Renal pelvis (tissue), 4 donors: ENCODE data around the gene MBP. TPM values are rescaled to one million over a fixed set of nuclear protein-coding genes. Genes with fewer than 3 reads are reported as not detected.
"Not testable (repeated sequence)": the region's sequence is repeated elsewhere in the genome, so short reads cannot be mapped to it uniquely, and the experiment has no call there.

Experiments used
- DNase-seq: peaks from one replicate; pipeline ENCODE4 v3.0.0-alpha.2; 2013
- polyA plus RNA-seq, 3 donors: library from polyadenylated mRNA; unstranded; fragments of 120-200 nt; gene quantifications; one replicate each; pipeline ENCODE4 v1.2.1, GENCODE V29; 2013; ENCODE audit not compliant: insufficient read length in 3 of 3

The MBP gene
- polyA plus RNA-seq, 3 donors = 18.5 to 20.4 (median 19.7) TPM

DNA sequence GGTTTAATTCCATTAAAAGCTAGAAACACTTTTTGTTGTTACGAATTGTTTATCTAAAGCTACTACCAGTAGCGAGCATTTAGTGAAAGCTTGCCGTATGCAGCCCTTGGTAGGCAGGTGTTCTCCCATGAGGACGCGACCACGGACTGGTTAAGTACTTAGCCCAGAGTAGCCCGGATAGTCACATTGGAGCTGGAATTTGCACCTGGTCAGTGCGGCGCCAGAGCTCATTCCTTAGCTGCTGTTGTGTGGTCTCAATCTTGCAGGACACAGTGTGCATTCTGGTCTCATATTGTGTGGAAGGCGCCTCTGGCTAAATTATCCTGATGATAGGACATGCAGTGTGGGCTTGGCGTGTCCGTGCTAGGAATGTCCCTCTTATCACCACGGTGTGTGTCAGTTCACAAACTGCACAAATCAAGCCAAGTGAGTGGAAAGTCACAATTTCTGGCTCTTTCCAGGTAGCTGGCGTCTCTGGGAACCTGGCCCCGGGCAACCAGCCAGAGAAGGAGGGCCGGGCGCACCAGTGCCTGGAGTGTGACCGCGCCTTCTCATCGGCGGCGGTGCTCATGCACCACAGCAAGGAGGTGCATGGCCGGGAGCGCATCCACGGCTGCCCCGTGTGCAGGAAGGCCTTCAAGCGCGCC lies 176.9 kb downstream of the MBP start:
- no peak for DNase-seq

- no peak for DNase-seq
Observed at GRCh38 chr18:76953583-76954233, 178.9 kb downstream of the MBP start.

DNA sequence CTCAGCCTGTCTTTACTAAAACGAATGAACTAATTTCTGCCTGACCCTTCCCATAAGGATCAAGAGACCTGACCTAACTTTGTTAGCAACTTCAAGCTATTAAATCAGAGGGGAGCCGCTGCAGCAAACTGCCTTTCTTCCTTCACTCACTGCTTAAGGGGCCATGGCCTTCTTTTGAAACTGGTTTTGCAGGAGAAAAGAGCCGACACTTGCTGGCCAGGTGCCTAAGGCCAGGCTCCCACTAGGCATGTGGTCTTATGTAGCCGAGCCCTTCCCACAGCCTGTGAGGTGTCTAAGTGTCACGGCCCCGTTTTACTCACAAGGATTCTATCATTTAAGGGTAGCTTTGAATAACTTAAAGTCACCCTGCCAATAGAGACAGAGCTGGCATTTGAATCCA lies 179.4 kb downstream of the MBP start:
- no peak for DNase-seq

- no peak for DNase-seq
Observed at GRCh38 chr18:76952747-76953146, 179.8 kb downstream of the MBP start.

- DNase-seq = no peak
Observed at GRCh38 chr18:76951456-76952247, 180.9 kb downstream of the MBP start.

- no peak for DNase-seq
Observed at GRCh38 chr18:76948345-76948744, 184.2 kb downstream of the MBP start.

DNA sequence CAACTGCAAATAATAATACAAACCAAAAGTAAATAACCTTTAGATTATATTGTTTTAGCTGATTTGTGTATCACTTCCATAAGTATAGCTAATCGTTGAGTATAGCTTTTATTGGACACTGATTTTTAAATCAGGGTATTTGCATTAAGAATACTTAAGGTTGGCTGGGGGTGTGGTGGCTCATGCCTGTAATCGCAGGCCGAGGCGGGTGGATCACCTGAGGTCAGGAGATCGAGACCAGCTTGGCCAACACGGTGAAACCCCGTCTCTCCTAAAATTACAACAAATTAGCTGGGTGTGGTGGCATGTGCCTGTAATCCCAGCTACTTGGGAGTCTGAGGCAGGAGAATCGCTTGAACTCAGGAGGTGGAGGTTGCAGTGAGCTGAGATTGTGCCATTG lies 188.2 kb downstream of the MBP start:
- not testable (repeated sequence) for DNase-seq

DNA sequence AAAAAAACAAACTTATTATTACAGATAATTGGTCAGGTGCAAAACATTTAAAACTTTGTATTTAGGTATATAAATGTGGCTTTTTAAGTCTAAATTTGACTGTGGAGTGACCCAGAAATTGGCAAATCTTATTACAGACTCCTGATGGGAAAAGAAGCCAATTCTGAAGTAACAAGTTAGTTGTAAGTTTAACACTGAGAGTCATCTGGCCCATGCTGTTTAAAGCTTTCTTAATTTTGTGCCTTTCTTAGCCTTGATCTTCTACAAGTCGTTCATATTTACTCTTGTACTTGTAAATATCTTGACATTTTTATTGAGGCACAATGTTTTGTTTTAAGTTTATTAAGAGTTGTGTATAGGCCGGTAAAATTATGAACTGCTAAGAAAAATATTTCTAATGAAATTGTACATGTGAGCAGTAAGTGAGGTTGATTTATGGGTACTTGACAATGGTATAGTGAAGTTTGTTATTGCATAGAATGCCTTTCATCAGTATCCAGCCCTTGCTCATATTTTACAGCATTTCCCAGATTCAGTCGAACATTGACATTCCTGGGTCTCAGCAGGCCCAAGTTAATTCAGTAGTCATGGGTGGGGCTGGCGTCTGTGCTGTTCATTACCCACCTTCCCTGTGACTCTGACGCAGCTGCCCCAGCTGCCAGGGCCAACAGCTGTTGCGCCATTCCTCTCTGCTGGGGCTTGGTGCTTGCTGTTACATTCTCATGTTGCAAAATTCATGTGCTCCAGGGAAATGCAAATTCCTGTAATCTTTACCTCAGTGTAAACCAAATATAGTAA lies 188.8 kb downstream of the MBP start:
- DNase-seq = no peak

DNA sequence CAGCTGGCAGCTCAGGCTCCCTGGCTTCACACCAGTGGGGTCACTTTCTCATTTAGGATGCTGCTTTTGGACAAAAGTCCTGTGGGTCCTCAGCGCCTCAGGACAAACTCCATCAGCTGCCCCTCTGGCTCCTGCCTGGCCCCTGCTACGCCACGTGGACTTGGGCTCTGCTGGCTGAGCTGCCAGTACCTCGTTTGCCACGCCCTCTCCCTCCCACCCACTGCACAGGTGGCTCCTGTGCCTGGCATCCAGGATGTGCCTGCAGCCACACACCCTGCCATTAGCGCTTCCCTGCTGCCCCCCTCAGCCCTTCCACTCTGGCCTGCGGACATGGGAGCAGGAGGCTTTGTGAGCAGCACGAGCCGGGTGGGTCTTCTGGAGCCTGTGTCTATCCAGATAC lies 191.3 kb downstream of the MBP start:
- no peak for DNase-seq

GRCh38 chr18:76938619-76939018 lies 194.0 kb downstream of the MBP start:
- no peak for DNase-seq

DNA sequence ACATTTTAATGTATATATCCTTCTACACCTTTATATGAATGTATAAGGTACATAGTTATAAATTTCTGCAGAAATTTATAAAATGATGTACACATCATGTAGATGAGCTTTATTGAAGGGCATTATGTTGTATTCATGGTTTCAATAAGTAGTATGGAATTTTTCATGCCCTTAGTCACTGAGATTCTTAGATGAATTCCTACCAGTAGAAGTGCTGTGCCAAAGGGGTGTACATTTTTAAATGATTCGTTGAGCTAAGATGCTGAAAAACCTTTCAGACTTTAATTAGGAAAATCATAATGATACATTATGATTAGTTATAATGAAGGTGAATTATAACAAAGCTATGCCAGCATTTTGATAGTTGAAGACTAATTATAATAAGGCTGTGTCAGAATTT lies 195.0 kb downstream of the MBP start:
- no peak for DNase-seq

DNA sequence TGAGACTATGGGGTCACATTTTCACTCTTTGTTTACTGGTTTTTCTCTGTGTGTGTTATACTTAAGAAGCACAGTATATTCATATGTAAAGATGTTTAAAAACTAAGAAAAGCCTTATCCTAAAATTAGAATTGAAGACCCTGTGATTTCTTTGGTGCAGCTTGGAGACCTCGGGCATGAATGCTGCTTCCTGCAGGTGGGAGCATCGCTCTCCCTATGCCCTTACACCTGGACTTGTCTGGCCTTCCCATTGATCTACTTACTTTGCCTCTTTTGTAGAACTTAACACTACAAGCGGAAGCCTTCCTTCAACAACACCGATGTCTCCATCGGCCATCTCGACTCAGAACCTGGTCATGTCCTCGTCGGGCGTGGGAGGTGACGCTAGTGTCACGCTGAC lies 195.7 kb downstream of the MBP start:
- DNase-seq = no peak

DNA sequence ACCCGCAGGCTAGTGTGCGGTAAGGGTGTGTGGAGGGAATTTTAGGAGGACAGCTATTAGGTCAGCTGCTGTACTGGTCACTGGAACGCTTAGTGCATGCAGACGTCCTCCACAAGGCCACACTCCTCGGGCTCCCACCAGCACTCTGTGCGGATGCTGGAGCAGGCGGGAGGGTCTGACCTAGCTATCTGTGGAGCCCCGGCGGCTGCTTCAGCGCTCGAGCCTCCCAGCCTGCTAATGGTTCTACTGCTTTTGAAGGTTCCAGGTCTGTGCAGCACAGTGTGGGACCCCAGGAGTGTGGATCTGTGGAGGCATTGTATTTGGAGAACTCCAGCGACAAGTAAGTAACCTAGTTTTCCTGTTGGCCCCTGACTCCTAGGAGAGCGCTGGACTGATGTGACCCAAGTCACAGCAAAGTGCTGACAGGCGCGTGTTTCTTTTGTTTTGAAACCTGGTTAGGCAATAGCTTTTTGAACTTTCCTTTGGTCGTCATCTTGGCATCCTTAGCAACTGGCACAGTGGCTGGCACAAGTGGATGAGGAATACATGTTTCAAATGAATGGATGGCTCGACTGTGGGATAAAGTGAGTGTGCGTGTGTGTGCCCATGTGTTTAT lies 196.8 kb downstream of the MBP start:
- DNase-seq = no peak

DNA sequence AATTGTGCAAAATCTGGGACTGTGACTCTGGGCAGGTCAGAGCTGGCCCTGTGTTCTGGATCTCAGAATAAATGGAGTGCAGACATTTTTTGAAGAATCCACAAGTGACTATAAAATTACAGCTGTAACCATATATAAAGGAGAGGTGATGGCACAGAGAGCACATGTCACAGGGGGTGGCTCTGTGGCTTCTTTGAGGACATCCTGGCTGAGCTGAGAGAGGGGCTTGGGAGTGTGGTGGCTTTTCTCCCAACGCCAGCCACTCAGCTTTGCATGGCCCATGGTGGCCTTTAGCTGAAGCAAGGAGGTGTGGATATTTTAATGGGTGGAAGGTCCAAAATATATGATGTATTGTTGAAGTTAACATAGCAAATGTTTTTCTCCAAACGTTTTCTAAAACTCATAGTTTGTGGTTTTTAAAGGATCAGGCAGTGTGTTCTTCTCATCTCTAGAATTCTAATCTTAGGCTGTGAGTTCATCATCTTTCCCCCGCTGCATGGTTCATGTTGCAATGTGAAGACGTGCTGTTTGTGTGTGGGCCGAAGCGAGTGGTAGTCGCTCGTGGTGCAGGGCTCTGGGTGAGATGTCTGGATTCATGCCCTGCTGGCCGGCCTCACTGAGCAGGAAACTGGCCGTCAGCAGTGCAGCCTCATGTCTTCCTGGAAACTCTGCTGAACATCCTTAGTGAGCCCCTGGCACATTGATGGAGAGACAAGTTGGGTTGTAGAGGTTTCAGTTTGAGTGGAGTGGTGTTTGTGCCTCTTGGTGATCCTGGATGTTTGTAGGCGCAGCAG lies 200.4 kb downstream of the MBP start:
- DNase-seq = no peak

DNA sequence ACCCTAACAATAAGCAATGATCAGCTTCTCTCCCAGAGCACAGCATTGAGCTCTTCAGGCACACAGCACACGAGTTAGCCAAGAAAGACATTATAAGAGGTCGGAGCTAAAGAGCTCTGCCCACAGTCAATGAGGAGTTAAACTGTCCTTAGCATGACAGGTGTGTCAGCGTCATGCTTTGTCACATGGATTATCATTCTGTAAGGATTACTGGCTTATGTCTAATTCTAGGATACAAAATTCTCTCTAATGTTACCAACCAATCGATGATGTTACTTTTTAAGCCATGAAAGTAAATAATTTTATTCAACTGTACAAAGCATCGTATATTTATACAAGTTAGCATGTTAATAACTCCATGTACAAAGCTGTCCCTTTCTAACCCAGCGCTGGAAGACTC lies 201.4 kb downstream of the MBP start:
- no peak for DNase-seq

Other genes starting within 250 kb of the MBP start
- under 1 TPM; 0.09 to 0.21 (median 0.10) TPM for gene GALR1, start 117.1 kb upstream of the MBP start, polyA plus RNA-seq